Retinal pigment epithelial cell (primary cell): ENCODE measurements around the gene SIAH2.

ENCODE experiments used
- DNase-seq: peaks from one replicate; pipeline ENCODE4 v3.0.0-alpha.2; 2010; ENCODE audit warnings: low read depth
- H3K4me3 ChIP-seq: 2 replicates; pipeline ENCODE4 v1.5.1; 2011; ENCODE audit warnings: mild to moderate bottlenecking, low read length, control low read depth, moderate library complexity
- CTCF ChIP-seq: conservative IDR thresholded peaks from 2 replicates; pipeline ENCODE4 v1.5.1; 2011; ENCODE audit warnings: low read depth, low read length, control low read depth, inconsistent platforms

SIAH2 gene

GRCh38 chr3:150778793-150779401 lies 15.9 kb upstream of the SIAH2 start:
- no peak for DNase-seq
- no peak for TF ChIP-seq CTCF
- no peak overlapping the region for H3K4me3 ChIP-seq

GRCh38 chr3:150775001-150775599 lies 12.1 kb upstream of the SIAH2 start:
- no peak for DNase-seq
- no peak for TF ChIP-seq CTCF
- no peak overlapping the region for H3K4me3 ChIP-seq

- no peak overlapping the region for H3K4me3 ChIP-seq
- DNase-seq: no peak
- TF ChIP-seq CTCF: no peak
Measured at GRCh38 chr3:150773616-150774192, 10.7 kb upstream of the SIAH2 start.

GRCh38 chr3:150771600-150771999 lies 8.6 kb upstream of the SIAH2 start:
- no peak for DNase-seq
- no peak for TF ChIP-seq CTCF
- H3K4me3 ChIP-seq: no peak overlapping the region

GRCh38 chr3:150770681-150771080 lies 7.7 kb upstream of the SIAH2 start:
- H3K4me3 ChIP-seq: no peak overlapping the region
- TF ChIP-seq CTCF: no peak
- no peak for DNase-seq

GRCh38 chr3:150766742-150767141 lies 3.8 kb upstream of the SIAH2 start:
- no peak for TF ChIP-seq CTCF
- no peak overlapping the region for H3K4me3 ChIP-seq
- DNase-seq: no peak
